Ectodermal cell (in vitro differentiated cells): ENCODE data around the gene IFI30.

Experiments
- H3K27ac ChIP-seq: 2 replicates; pipeline ENCODE4 v1.7.0; 2013; ENCODE audit warnings: mild to moderate bottlenecking, low read depth, low read length; ENCODE audit not compliant: insufficient read depth, poor library complexity, severe bottlenecking
- H3K27me3 ChIP-seq: 2 replicates; pipeline ENCODE4 v1.7.0; 2013; ENCODE audit warnings: mild to moderate bottlenecking, low read length; ENCODE audit not compliant: insufficient read depth, control insufficient read depth, poor library complexity, severe bottlenecking
- H3K36me3 ChIP-seq: one replicate; pipeline ENCODE4 v1.7.0; 2013; ENCODE audit warnings: low read length; ENCODE audit not compliant: control insufficient read depth, insufficient read depth
- H3K4me1 ChIP-seq: one replicate; pipeline ENCODE4 v1.7.0; 2013; ENCODE audit warnings: low read length; ENCODE audit not compliant: control insufficient read depth, insufficient read depth
- H3K4me3 ChIP-seq: 2 replicates; pipeline ENCODE4 v1.7.0; 2013; ENCODE audit warnings: low read depth, low read length, control low read depth; ENCODE audit not compliant: insufficient read depth
- H3K9me3 ChIP-seq: 2 replicates; pipeline ENCODE4 v1.7.0; 2013; ENCODE audit warnings: mild to moderate bottlenecking, low read length, moderate library complexity; ENCODE audit not compliant: control insufficient read depth
- WGBS, 2 experiments: methylation state at CpG; one replicate each; pipeline ENCODE4 v1.1.7; 2013; ENCODE audit warnings: missing lambda C conversion rate in 2 of 2; 5-methylcytosine and 5-hydroxymethylcytosine counted together

The IFI30 gene

DNA sequence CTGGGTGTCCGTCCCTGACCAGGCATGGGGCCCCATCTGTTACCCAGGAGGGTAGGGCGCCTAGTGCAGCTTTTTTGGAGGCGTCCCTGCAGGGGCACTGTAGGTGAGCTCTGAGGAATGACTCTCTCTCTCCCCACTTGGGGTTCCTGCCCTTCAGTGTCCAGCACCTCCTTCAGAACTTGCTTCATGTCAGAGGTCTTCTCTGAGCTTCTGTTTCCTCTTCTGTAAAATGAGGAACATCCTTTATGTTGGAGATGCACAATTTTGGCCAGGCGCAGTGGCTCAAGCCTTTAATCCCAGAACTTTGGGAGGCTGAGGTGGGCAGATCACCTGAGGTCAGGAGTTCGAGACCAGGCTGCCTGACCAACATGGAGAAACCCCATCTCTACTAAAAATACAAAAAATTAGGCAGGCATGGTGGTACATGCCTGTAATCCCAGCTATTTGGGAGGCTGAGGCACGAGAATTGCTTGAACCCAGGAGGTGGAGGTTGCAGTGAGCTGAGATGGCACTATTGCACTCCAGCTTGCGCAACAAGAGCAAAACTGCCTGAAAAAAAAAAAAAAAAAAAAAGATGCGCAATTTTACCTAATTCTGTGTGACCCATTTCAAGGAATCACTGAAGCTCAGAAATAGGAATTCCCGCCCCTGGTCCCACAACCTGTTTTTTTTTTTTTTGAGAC, 35.8 kb upstream of the IFI30 start:
- no peak overlapping the region for H3K4me3 ChIP-seq
- peaks cover 17% of the 10 kb centered on the region for H3K36me3 ChIP-seq
- no peaks in the 10 kb centered on the region for H3K9me3 ChIP-seq
- H3K27me3 ChIP-seq: no peaks in the 10 kb centered on the region
- WGBS, 2 experiments: 93 to 95% methylated on average over 9 of the region's 9 CpGs
- no peaks in the 10 kb centered on the region for H3K4me1 ChIP-seq
- H3K27ac ChIP-seq: no peak overlapping the region

DNA sequence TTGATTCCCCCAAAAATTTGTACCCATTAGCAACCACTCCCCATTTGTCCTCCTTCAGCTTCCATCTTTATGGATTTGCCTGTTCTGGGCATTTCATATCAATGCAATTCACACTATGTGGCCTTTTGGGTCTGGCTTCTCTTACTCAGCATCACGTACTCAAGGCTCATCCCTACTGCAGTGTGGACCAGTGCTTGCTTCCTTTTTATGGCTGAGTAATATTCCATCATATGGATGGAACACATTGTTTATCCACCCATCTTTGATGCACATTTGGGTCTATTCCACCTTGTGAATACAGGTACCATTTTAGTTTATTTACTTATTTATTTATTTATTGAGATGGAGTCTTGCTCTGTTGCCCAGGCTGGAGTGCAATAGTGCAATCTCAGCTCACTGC, 33.1 kb upstream of the IFI30 start:
- WGBS, 2 experiments: 100% methylated on average over 1 of the region's 1 CpG
- Histone ChIP-seq H3K4me3 (no peak overlapping the region), H3K27ac (no peak overlapping the region), H3K4me1 (no peaks in the 10 kb centered on the region), H3K36me3 (peaks cover 21% of the 10 kb centered on the region), H3K9me3 (no peaks in the 10 kb centered on the region), H3K27me3 (no peaks in the 10 kb centered on the region)

DNA sequence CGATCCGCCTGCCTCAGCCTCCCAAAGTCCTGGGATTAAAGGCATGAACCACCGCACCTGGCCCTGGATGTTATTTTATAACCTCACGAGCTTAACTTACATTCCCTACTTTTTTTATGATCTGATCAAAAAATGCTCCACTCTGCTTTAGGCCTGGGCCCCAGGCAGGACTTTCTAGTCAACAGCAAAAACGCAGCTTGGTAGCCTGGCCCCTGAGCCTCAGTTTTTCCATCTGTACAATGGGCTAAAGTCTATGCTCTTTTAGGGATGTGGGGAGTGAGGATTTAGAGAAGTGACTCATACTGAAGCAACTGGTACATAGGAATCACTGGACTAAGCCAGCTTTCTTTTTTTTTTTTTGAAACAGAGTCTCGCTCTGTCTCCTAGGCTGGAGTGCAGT, 32.6 kb upstream of the IFI30 start:
- no peaks in the 10 kb centered on the region for H3K27me3 ChIP-seq
- no peak overlapping the region for H3K27ac ChIP-seq
- H3K4me1 ChIP-seq: no peaks in the 10 kb centered on the region
- no peak overlapping the region for H3K4me3 ChIP-seq
- no peaks in the 10 kb centered on the region for H3K9me3 ChIP-seq
- WGBS, 2 experiments: 94 to 97% methylated on average over 6 of the region's 6 CpGs
- peaks cover 26% of the 10 kb centered on the region for H3K36me3 ChIP-seq

DNA sequence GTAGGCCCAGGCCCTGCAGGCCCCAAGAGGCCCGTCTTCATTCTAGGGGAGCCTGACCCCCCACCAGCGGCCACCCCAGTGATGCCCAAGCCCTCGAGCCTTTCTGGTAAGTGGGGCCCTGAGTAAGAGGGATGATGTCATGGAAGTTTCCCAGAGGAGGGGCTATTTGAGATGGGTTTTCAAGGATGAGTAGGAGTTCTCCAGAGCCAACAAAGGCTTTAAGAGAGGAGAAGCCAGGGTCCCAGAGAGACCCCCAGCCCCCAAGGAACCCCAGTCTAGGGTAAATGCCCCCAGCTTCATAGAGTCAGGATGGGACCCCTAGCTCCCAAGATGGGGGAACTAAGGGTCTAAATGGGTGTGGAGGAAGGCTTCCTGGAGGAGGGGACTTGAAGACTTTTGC, 29.7 kb upstream of the IFI30 start:
- Histone ChIP-seq H3K27ac (no peak overlapping the region), H3K4me1 (no peaks in the 10 kb centered on the region), H3K4me3 (no peak overlapping the region), H3K36me3 (peaks cover 21% of the 10 kb centered on the region), H3K9me3 (no peaks in the 10 kb centered on the region), H3K27me3 (no peaks in the 10 kb centered on the region)
- WGBS, 2 experiments: 95% methylated on average over 3 of the region's 3 CpGs

DNA sequence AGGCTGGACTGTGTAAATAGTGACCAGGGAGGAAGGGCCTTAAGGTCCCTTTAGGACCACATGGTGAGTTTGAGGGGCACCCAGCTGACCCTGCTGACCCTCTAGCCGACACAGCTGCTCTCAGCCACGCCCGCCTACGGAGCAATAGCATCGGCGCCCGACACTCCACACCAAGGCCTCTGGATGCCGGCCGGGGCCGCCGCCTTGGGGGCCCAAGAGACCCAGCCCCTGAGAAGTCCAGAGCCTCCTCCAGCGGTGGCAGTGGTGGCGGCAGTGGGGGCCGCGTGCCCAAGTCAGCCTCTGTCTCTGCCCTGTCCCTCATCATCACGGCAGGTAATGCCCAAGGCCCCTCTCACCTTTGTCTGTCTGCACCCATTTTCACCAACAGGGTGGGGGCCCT, 29.3 kb upstream of the IFI30 start:
- 95 to 96% methylated on average over 16 of the region's 16 CpGs for WGBS, 2 experiments
- Histone ChIP-seq H3K36me3 (peaks cover 18% of the 10 kb centered on the region), H3K4me3 (no peak overlapping the region)

DNA sequence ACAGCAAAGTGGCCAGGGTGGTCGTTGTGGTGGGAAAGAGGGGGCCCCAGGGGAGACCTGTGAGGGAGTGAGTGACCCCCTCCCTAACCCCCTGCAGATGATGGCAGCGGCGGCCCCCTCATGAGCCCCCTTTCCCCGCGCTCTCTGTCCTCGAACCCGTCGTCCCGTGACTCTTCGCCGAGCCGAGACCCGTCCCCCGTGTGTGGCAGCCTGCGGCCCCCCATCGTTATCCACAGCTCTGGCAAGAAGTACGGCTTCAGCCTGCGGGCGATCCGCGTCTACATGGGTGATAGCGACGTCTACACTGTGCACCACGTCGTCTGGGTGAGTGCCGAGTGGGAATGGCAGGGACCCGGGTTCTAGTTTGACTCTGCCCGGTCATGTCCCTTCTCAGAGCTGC, 28.7 kb upstream of the IFI30 start:
- Histone ChIP-seq H3K27me3 (no peaks in the 10 kb centered on the region), H3K9me3 (no peaks in the 10 kb centered on the region), H3K4me1 (no peaks in the 10 kb centered on the region), H3K27ac (no peak overlapping the region), H3K36me3 (peaks cover 18% of the 10 kb centered on the region), H3K4me3 (no peak overlapping the region)
- WGBS, 2 experiments: 94% methylated on average over 28 of the region's 28 CpGs

More for the DNA sequence above, 29.3 kb upstream of the IFI30 start:
- Histone ChIP-seq H3K27ac (no peak overlapping the region), H3K9me3 (no peaks in the 10 kb centered on the region), H3K4me1 (no peaks in the 10 kb centered on the region), H3K27me3 (no peaks in the 10 kb centered on the region)

DNA sequence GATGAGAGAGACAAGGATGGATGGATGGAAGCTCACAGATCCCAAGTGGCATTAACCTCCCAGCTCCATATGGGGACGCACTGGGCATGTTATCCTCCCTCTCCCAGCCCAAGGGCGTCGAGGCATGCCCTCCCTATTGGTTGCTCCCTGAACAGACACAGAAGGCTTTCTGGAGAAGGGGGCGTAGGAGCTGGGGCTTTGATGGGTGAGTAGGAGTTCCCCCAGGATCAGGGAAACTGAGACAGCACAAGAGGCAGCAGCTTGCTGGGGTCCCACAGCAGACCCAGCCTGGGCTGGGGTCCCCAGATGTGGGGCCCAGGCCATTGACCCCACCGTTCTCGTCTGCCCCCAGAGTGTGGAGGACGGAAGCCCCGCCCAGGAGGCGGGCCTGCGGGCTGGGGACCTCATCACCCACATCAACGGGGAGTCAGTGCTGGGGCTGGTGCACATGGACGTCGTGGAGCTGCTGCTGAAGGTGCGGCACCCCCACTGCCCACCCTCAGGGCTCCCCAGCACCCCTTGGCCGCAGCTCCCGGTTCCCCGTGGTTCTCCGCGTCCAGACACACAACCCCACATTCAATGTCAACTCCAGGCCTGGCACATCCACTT, 28.1 kb upstream of the IFI30 start:
- Histone ChIP-seq H3K4me1 (no peaks in the 10 kb centered on the region), H3K36me3 (peaks cover 14% of the 10 kb centered on the region), H3K9me3 (no peaks in the 10 kb centered on the region), H3K4me3 (no peak overlapping the region), H3K27me3 (no peaks in the 10 kb centered on the region), H3K27ac (no peak overlapping the region)
- WGBS, 2 experiments: 93 to 94% methylated on average over 19 of the region's 19 CpGs

DNA sequence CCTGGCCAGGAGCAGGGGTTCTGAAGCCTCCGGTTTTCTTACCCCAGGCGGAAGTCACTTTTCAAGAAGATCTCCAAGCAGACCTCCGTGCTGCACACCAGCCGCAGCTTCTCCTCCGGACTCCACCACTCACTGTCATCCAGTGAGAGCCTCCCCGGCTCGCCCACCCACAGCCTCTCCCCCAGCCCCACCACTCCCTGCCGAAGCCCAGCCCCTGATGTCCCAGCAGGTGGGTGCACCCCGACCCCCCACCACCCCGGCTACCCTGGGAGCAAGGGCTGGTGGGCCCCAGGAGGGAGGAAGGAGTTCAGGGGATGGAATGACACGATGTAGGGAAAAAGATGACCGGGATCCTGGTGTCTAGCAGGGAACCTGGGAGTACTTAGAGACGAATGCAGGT, 26.2 kb upstream of the IFI30 start:
- peaks cover 8% of the 10 kb centered on the region for H3K36me3 ChIP-seq
- no peak overlapping the region for H3K4me3 ChIP-seq
- H3K4me1 ChIP-seq: no peaks in the 10 kb centered on the region
- no peak overlapping the region for H3K27ac ChIP-seq
- 93 to 95% methylated on average over 13 of the region's 13 CpGs for WGBS, 2 experiments
- no peaks in the 10 kb centered on the region for H3K9me3 ChIP-seq
- H3K27me3 ChIP-seq: no peaks in the 10 kb centered on the region

DNA sequence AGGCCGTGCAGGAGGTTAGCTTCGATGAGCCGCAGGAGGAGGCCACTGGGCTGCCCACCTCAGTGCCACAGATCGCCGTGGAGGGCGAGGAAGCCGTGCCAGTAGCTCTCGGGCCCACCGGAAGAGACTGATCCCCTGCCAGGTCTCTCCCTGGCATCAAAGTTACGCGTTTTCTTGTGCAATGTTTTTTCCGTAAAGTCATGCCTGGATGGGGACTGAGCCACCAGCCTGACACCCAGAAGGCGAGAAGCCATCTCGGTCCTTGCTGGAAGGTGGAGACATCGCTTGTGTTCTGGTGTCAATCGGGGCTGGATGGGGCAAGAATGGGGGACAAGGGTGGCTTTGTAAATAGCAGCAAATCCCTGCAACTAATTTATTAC, 24.0 kb upstream of the IFI30 start:
- Histone ChIP-seq H3K4me1 (peaks cover 7% of the 10 kb centered on the region), H3K9me3 (no peaks in the 10 kb centered on the region), H3K27me3 (no peaks in the 10 kb centered on the region), H3K4me3 (no peak overlapping the region), H3K36me3 (peaks cover 8% of the 10 kb centered on the region), H3K27ac (no peak overlapping the region)
- 91 to 94% methylated on average over 16 of the region's 16 CpGs for WGBS, 2 experiments

DNA sequence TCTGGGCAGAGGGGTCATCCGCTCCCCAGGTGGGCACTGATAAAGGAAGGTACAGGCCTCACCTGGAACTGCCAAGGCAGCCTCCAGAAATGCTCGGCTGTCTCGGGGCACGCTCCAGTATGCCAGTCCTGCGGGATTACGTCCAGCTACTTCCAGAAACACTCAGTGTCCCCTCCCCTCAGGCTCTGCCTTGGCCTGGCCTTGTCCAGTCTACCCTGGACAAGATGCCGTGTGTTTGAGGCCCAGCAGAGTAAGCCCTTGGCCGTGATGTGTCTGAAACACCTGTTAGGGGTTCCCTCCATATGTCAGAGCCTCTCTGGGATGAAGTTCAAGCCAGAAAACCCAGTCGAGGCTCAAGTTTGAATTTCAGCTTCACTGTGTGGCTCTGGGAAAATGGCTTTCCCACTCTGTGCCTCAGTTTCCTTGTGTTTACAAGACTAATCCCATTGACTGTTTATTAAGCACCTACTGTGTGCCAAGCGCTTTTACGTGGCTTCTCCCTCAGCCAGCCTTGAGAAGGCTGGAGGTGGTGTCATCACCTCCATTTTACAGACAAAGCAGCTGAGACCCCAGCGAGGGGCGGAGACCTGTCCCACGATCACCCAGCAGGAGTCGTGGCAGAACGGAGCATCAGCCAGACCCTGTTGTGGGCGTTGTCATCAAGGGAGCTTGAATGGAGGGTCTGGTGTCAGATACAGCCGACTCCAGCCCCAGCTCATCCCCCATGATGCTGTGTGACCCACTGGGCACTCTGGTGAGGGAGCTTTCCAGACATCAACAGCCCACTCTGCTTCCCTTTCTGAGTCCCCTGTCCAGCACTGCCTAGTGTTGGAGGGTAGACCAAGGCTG, 22.6 kb upstream of the IFI30 start:
- H3K27ac ChIP-seq: no peak overlapping the region
- 86 to 87% methylated on average over 18 of the region's 18 CpGs for WGBS, 2 experiments
- peaks cover 7% of the 10 kb centered on the region for H3K4me1 ChIP-seq

More for the DNA sequence above, 22.6 kb upstream of the IFI30 start:
- Histone ChIP-seq H3K36me3 (no peaks in the 10 kb centered on the region), H3K9me3 (no peaks in the 10 kb centered on the region), H3K4me3 (no peak overlapping the region), H3K27me3 (no peaks in the 10 kb centered on the region)
